Measurements from ENCODE around the gene CDK5. TPM values are rescaled to one million over a fixed set of nuclear protein-coding genes. Genes with fewer than 3 reads are reported as not detected.
A peak's percentile ranks its signal among the peaks of the same experiment; 100 is the strongest.

The CDK5 gene
- total and polyA plus RNA-seq, 2 of the 13 experiments (the other 11 are each of a cell fraction or from before 2014, with no cell fraction given): 16.4 to 21.3 TPM

DNA sequence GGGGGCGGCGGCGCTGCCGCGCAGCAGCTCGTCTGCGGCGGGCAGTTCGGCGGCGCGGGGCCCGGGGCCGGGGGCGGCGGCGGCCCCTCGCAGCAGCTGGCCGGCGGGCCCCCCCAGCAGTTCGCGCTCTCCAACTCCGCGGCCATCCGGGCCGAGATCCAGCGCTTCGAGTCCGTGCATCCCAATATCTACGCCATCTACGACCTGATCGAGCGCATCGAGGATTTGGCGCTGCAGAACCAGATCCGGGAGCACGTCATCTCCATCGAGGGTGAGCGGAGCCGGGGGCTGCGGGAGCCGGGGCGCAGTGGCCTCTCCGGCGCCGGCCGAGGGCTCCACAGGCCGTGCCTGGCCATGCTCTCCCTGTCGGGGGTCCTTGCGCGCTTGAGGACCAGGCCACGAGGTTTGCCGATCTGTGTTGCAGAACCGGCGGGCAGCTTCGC is 29.1 kb upstream of the CDK5 start (continued):
- TF ChIP-seq AHR (CRISPR knock-in tag; IDR thresholded peaks at IDR 0.05) (peak; percentile 53; the same call in 1 of the 2 replicates), DPF2 (CRISPR knock-in tag; IDR thresholded peaks at IDR 0.05; ENCODE audit: borderline replicate concordance, low read depth) (no peak), KAT7 (CRISPR knock-in tag; IDR thresholded peaks at IDR 0.05; ENCODE audit: borderline replicate concordance) (0 out of 2 replicates have a peak, but pooled peaks have one; percentile 15), MXI1 (IDR thresholded peaks at IDR 0.05; ENCODE audit: borderline replicate concordance, low read depth, low read length) (peak; percentile 5; the same call in 1 of the 3 replicates), NRL (CRISPR knock-in tag; IDR thresholded peaks at IDR 0.05; ENCODE audit: borderline replicate concordance) (0 out of 2 replicates have a peak, but pooled peaks have one; percentile 8), ZNF678 (CRISPR knock-in tag; IDR thresholded peaks at IDR 0.05) (0 out of 2 replicates have a peak, but pooled peaks have one; percentile 6), FLYWCH1 (CRISPR knock-in tag; IDR thresholded peaks at IDR 0.05) (no peak)
- TF ChIP-seq, protein P1, sequence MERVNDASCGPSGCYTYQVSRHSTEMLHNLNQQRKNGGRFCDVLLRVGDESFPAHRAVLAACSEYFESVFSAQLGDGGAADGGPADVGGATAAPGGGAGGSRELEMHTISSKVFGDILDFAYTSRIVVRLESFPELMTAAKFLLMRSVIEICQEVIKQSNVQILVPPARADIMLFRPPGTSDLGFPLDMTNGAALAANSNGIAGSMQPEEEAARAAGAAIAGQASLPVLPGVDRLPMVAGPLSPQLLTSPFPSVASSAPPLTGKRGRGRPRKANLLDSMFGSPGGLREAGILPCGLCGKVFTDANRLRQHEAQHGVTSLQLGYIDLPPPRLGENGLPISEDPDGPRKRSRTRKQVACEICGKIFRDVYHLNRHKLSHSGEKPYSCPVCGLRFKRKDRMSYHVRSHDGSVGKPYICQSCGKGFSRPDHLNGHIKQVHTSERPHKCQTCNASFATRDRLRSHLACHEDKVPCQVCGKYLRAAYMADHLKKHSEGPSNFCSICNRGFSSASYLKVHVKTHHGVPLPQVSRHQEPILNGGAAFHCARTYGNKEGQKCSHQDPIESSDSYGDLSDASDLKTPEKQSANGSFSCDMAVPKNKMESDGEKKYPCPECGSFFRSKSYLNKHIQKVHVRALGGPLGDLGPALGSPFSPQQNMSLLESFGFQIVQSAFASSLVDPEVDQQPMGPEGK (CRISPR knock-in tag; IDR thresholded peaks at IDR 0.05): 0 out of 2 replicates have a peak, but pooled peaks have one; percentile 19
- TF ChIP-seq, protein P2, sequence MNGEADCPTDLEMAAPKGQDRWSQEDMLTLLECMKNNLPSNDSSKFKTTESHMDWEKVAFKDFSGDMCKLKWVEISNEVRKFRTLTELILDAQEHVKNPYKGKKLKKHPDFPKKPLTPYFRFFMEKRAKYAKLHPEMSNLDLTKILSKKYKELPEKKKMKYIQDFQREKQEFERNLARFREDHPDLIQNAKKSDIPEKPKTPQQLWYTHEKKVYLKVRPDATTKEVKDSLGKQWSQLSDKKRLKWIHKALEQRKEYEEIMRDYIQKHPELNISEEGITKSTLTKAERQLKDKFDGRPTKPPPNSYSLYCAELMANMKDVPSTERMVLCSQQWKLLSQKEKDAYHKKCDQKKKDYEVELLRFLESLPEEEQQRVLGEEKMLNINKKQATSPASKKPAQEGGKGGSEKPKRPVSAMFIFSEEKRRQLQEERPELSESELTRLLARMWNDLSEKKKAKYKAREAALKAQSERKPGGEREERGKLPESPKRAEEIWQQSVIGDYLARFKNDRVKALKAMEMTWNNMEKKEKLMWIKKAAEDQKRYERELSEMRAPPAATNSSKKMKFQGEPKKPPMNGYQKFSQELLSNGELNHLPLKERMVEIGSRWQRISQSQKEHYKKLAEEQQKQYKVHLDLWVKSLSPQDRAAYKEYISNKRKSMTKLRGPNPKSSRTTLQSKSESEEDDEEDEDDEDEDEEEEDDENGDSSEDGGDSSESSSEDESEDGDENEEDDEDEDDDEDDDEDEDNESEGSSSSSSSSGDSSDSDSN (CRISPR knock-in tag; IDR thresholded peaks at IDR 0.05): peak; percentile 2; the same call in 1 of the 2 replicates
- TF ChIP-seq, protein P3, sequence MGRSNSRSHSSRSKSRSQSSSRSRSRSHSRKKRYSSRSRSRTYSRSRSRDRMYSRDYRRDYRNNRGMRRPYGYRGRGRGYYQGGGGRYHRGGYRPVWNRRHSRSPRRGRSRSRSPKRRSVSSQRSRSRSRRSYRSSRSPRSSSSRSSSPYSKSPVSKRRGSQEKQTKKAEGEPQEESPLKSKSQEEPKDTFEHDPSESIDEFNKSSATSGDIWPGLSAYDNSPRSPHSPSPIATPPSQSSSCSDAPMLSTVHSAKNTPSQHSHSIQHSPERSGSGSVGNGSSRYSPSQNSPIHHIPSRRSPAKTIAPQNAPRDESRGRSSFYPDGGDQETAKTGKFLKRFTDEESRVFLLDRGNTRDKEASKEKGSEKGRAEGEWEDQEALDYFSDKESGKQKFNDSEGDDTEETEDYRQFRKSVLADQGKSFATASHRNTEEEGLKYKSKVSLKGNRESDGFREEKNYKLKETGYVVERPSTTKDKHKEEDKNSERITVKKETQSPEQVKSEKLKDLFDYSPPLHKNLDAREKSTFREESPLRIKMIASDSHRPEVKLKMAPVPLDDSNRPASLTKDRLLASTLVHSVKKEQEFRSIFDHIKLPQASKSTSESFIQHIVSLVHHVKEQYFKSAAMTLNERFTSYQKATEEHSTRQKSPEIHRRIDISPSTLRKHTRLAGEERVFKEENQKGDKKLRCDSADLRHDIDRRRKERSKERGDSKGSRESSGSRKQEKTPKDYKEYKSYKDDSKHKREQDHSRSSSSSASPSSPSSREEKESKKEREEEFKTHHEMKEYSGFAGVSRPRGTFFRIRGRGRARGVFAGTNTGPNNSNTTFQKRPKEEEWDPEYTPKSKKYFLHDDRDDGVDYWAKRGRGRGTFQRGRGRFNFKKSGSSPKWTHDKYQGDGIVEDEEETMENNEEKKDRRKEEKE (IDR thresholded peaks at IDR 0.05): no peak
- TF ChIP-seq, protein P4, sequence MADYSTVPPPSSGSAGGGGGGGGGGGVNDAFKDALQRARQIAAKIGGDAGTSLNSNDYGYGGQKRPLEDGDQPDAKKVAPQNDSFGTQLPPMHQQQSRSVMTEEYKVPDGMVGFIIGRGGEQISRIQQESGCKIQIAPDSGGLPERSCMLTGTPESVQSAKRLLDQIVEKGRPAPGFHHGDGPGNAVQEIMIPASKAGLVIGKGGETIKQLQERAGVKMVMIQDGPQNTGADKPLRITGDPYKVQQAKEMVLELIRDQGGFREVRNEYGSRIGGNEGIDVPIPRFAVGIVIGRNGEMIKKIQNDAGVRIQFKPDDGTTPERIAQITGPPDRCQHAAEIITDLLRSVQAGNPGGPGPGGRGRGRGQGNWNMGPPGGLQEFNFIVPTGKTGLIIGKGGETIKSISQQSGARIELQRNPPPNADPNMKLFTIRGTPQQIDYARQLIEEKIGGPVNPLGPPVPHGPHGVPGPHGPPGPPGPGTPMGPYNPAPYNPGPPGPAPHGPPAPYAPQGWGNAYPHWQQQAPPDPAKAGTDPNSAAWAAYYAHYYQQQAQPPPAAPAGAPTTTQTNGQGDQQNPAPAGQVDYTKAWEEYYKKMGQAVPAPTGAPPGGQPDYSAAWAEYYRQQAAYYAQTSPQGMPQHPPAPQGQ (CRISPR knock-in tag; IDR thresholded peaks at IDR 0.05; ENCODE audit: borderline replicate concordance): no peak

All from HepG2 (cell line).